B cell (primary cell): ENCODE measurements around the gene DSP. TPM values are rescaled to one million over a fixed set of nuclear protein-coding genes. Genes with fewer than 3 reads are reported as not detected.

Source experiments
- ATAC-seq: fragments of 200-7000 bp; cut with Tn5 transposase; one replicate; pipeline ENCODE4 v1.10.0; 2021; ENCODE audit warnings: low read depth, mild to moderate bottlenecking, moderate number of reproducible peaks, moderate library complexity
- CTCF ChIA-PET: fragments of 350-600 bp; sonication (Branson Sonifier 250); formaldehyde crosslinking; loops from one replicate; lab custom pipeline; 2021; ENCODE audit warnings: antibody characterized with exemption, inconsistent platforms; lab: Charles Lee
- POLR2A ChIA-PET: fragments of 350-600 bp; sonication (Branson Sonifier 250); formaldehyde crosslinking; loops from one replicate; lab custom pipeline; 2021; ENCODE audit warnings: antibody characterized with exemption; lab: Charles Lee
- DNase-seq: peaks from one replicate; pipeline ENCODE4 v3.0.0; 2013
- H2AFZ ChIP-seq: 2 replicates; pipeline ENCODE4 v1.6.1; 2012; ENCODE audit warnings: mild to moderate bottlenecking, low read depth, low read length; ENCODE audit not compliant: insufficient read depth, poor library complexity, severe bottlenecking
- H3K27ac ChIP-seq, 2 donors: 1 replicate in 1 of 2; 2 replicates in 1 of 2; pipeline ENCODE4 v1.5.1; 2012 to 2013; ENCODE audit warnings: low read length in 2 of 2, mild to moderate bottlenecking in 2 of 2, moderate library complexity in 1 of 2
- H3K27me3 ChIP-seq, 4 experiments: fragments of 200-600 bp in 1 of 4; sonication (generic) in 1 of 4; replicated peaks in 1 of 4; 1 replicate in 2 of 4; 2 replicates in 2 of 4; pipeline versions ENCODE4 v1.6.1 to v1.7.0; 2013 to 2016; ENCODE audit warnings: low read length in 3 of 4, mild to moderate bottlenecking in 2 of 4, mixed read lengths in 1 of 4, moderate library complexity in 1 of 4; ENCODE audit not compliant: insufficient read depth in 4 of 4, control insufficient read depth in 3 of 4; ENCODE audit errors: control extremely low read depth in 1 of 4
- H3K36me3 ChIP-seq, 2 experiments: replicated peaks in 1 of 2; 1 replicate in 1 of 2; 2 replicates in 1 of 2; pipeline versions ENCODE4 v1.6.1 to v1.7.1; 2013; ENCODE audit warnings: low read length in 1 of 2; ENCODE audit not compliant: insufficient read depth in 2 of 2, control insufficient read depth in 1 of 2; ENCODE audit errors: control extremely low read depth in 1 of 2, extremely low read depth in 1 of 2
- H3K4me1 ChIP-seq, 2 donors: fragments of 200-600 bp in 1 of 2; sonication (generic) in 1 of 2; 1 replicate in 1 of 2; 2 replicates in 1 of 2; pipeline versions ENCODE4 v1.5.1 to v1.6.1; 2013 to 2017; ENCODE audit warnings: low read length in 2 of 2; ENCODE audit not compliant: control insufficient read depth in 2 of 2, insufficient read depth in 2 of 2
- H3K4me2 ChIP-seq: replicated peaks from 2 replicates; pipeline ENCODE3; 2012; ENCODE audit warnings: mild to moderate bottlenecking, low read depth, low read length; ENCODE audit not compliant: poor library complexity, severe bottlenecking
- H3K4me3 ChIP-seq, 5 experiments: fragments of 200-600 bp in 1 of 5; sonication (generic) in 1 of 5; 1 replicate in 3 of 5; 2 replicates in 2 of 5; pipeline versions ENCODE4 v1.5.1 to v1.7.0; 2011 to 2016; ENCODE audit warnings: low read length in 4 of 5, mild to moderate bottlenecking in 4 of 5, low read depth in 2 of 5, control low read depth in 1 of 5, moderate library complexity in 1 of 5; ENCODE audit not compliant: insufficient read depth in 1 of 5; ENCODE audit errors: control extremely low read depth in 1 of 5, extremely low read depth in 1 of 5
- H3K79me2 ChIP-seq: fragments of 200-600 bp; sonication (generic); one replicate; pipeline ENCODE4 v1.6.0; 2016; ENCODE audit warnings: low read length; ENCODE audit not compliant: control insufficient read depth, insufficient read depth
- H3K9ac ChIP-seq: fragments of 200-600 bp; sonication (generic); 2 replicates; pipeline ENCODE4 v1.6.1; 2017; ENCODE audit warnings: mild to moderate bottlenecking, low read length, moderate library complexity
- H3K9me3 ChIP-seq, 3 donors: one replicate each; pipeline versions ENCODE4 v1.6.1 to v1.7.1; 2013; ENCODE audit warnings: low read length in 2 of 3; ENCODE audit not compliant: control insufficient read depth in 2 of 3, insufficient read depth in 1 of 3; ENCODE audit errors: control extremely low read depth in 1 of 3
- H4K20me1 ChIP-seq: 2 replicates; pipeline ENCODE4 v1.6.0; 2012; ENCODE audit warnings: mild to moderate bottlenecking, low read length; ENCODE audit not compliant: insufficient read depth, control insufficient read depth, poor library complexity, severe bottlenecking
- H3K27ac Mint-ChIP-seq: one replicate; pipeline ENCODE4 v1.8.0; 2021; ENCODE audit warnings: mixed read lengths
- H3K27me3 Mint-ChIP-seq: one replicate; pipeline ENCODE4 v1.8.0; 2021; ENCODE audit warnings: mixed read lengths
- H3K4me1 Mint-ChIP-seq: one replicate; pipeline ENCODE4 v1.8.0; 2021; ENCODE audit warnings: mixed read lengths
- H3K4me3 Mint-ChIP-seq: one replicate; pipeline ENCODE4 v1.8.0; 2021; ENCODE audit warnings: mixed read lengths
- H3K9me3 Mint-ChIP-seq: one replicate; pipeline ENCODE4 v1.8.0; 2022; ENCODE audit warnings: mixed read lengths; ENCODE audit not compliant: insufficient read depth
- EZH2 ChIP-seq: IDR thresholded peaks from 2 replicates; pipeline ENCODE4 v1.6.1; 2012; ENCODE audit warnings: borderline replicate concordance, low read depth, mild to moderate bottlenecking, moderate library complexity, low read length; ENCODE audit not compliant: insufficient read depth, poor library complexity, severe bottlenecking
- WGBS: methylation state at CpG from one replicate; pipeline ENCODE4 v1.1.5; 2013; ENCODE audit warnings: missing lambda C conversion rate; ENCODE audit not compliant: insufficient coverage; 5-methylcytosine and 5-hydroxymethylcytosine counted together
- intact Hi-C: fragments of 100-400 bp; cut with micrococcal nuclease; formaldehyde crosslinking; loops from one replicate; pipeline ENCODE4 v1.10.0; 2022
- polyA plus RNA-seq: library from polyadenylated mRNA; depleted of rRNA; stranded (reverse); fragments of >200 nt; gene quantifications from 2 replicates; pipeline ENCODE4 v1.2.3, GENCODE V29; 2012
- total RNA-seq, 2 donors: library from RNA; stranded (reverse); fragments of 120-200 nt in 1 of 2; gene quantifications; 1 replicate in 1 of 2; 2 replicates in 1 of 2; pipeline versions ENCODE4 v1.2.3 to v1.2.4, GENCODE V29; 2013 to 2022
- TF ChIP-seq, protein P1 (sequence below): fragments of 200-600 bp; IDR thresholded peaks from one replicate; pipeline ENCODE4 v1.8.0; 2022; ENCODE audit warnings: antibody characterized with exemption, mild to moderate bottlenecking

Gene DSP
- total and polyA plus RNA-seq, 2 donors (not counting 1 experiment from before 2014, with no cell fraction given) = not detected

DNA sequence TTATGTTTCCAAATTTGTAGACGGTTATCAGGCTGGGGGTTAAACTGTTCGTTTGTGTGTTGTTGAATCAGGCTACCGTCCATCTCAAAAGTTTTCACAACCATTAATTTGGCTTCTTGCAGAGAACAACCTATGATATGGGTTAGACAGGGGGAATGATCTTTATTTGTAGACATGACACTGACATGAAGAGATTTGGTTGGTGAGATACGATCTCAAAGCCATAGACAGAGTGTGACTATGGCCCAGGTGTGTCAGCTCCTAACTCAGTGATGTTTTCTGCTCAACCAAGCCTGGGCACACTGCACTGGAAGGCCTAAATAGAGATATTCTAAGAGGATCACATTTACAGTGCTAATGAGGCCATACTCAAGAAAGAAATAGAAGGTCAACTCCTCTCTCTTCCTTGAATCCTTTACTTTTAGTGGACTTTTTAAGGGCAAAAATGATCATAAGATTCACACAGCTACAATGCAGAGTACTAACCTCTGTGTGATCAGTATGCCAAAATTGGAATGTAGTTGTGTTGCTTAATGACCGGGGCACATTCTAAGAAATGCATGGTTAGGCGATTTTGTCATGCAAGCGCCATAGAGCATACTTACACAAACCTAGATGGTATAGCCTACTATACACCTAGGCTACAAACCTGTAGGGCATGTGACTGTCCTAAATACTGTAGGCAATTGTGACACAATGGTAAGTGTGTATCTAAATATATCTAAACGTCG is 30.9 kb downstream of the DSP start:
- H3K4me2 ChIP-seq = no peak overlapping the region
- CTCF ChIA-PET = no interaction called here
- Mint-ChIP-seq H3K27me3 (peaks cover 36% of the 10 kb centered on the region), H3K4me3 (no peak overlapping the region), H3K27ac (no peak overlapping the region), H3K9me3 (no peaks in the 10 kb centered on the region), H3K4me1 (no peaks in the 10 kb centered on the region)
- ATAC-seq (no peak), DNase-seq (no peak)
- H3K4me1 ChIP-seq = no peaks in the 10 kb centered on the region
- 100% methylated on average over 2 of the region's 9 CpGs for WGBS
- intact Hi-C loops = no loop called here
- H3K4me3 ChIP-seq = no peak overlapping the region
- no peak overlapping the region for H3K27ac ChIP-seq
- H3K36me3 ChIP-seq = peaks cover 0 to 7% of the 10 kb centered on the region in 2 experiments
- H3K9me3 ChIP-seq = no peaks in the 10 kb centered on the region
- H3K27me3 ChIP-seq = peaks cover 0 to 9% (median 0%) of the 10 kb centered on the region in 4 experiments
- POLR2A ChIA-PET = interaction anchor here (0.6 kb wide), 1 partner anchor 294 kb away, joined by 3 read pairs; no protein-coding TSS in a partner anchor
- H3K9ac ChIP-seq = no peak overlapping the region
- no peaks in the 10 kb centered on the region for H4K20me1 ChIP-seq
- no peaks in the 10 kb centered on the region for H3K79me2 ChIP-seq
- TF ChIP-seq EZH2 = no peak
- TF ChIP-seq, protein P1, sequence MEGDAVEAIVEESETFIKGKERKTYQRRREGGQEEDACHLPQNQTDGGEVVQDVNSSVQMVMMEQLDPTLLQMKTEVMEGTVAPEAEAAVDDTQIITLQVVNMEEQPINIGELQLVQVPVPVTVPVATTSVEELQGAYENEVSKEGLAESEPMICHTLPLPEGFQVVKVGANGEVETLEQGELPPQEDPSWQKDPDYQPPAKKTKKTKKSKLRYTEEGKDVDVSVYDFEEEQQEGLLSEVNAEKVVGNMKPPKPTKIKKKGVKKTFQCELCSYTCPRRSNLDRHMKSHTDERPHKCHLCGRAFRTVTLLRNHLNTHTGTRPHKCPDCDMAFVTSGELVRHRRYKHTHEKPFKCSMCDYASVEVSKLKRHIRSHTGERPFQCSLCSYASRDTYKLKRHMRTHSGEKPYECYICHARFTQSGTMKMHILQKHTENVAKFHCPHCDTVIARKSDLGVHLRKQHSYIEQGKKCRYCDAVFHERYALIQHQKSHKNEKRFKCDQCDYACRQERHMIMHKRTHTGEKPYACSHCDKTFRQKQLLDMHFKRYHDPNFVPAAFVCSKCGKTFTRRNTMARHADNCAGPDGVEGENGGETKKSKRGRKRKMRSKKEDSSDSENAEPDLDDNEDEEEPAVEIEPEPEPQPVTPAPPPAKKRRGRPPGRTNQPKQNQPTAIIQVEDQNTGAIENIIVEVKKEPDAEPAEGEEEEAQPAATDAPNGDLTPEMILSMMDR = no peak
- H2AFZ ChIP-seq = no peak overlapping the region

DNA sequence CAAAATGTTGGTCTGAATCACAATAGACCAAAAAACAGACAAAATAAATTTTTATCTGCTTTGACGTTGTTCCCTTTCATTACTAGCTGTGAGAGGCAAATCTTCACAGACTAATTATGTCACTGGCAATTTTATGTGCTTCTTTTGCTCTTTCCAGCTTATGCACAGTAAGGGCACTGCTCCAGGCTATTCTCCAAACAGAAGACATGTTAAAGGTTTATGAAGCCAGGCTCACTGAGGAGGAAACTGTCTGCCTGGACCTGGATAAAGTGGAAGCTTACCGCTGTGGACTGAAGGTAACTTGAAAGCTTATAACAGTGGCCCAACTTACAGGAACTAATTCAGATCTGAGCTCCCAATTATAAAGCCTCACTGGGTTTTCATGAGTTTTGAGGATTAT is 33.0 kb downstream of the DSP start:
- intact Hi-C loops = no loop called here
- H3K4me3 ChIP-seq = no peak overlapping the region
- no peak overlapping the region for H3K4me3 Mint-ChIP-seq
- no peak overlapping the region for H3K27ac Mint-ChIP-seq
- H3K4me2 ChIP-seq = no peak overlapping the region
- H3K4me1 ChIP-seq = no peaks in the 10 kb centered on the region
- H3K27me3 Mint-ChIP-seq = peaks cover 30% of the 10 kb centered on the region
- H3K9me3 Mint-ChIP-seq = no peaks in the 10 kb centered on the region
- H4K20me1 ChIP-seq = no peaks in the 10 kb centered on the region
- 91% methylated on average over 1 of the region's 2 CpGs for WGBS
- no peaks in the 10 kb centered on the region for H3K9me3 ChIP-seq
- no peaks in the 10 kb centered on the region for H3K79me2 ChIP-seq
- ChIA-PET CTCF (interaction anchor here (1.2 kb wide), 1 partner anchor 15 kb away, joined by 3 read pairs; the partner anchor contains the start of gene SNRNP48), POLR2A (no interaction called here)
- H2AFZ ChIP-seq = no peak overlapping the region
- TF ChIP-seq, protein P1 = no peak
- TF ChIP-seq EZH2 = no peak
- no peak overlapping the region for H3K27ac ChIP-seq
- DNase-seq (no peak), ATAC-seq (no peak)
- H3K9ac ChIP-seq = no peak overlapping the region
- no peaks in the 10 kb centered on the region for H3K4me1 Mint-ChIP-seq
- H3K27me3 ChIP-seq = peaks cover 0 to 19% (median 0%) of the 10 kb centered on the region in 4 experiments
- peaks cover 0 to 3% of the 10 kb centered on the region in 2 experiments for H3K36me3 ChIP-seq
